LHCN-M2 (cell line): ENCODE measurements around the gene COPS7A. TPM values are rescaled to one million over a fixed set of nuclear protein-coding genes. Genes with fewer than 3 reads are reported as not detected.
A peak's percentile ranks its signal among the peaks of the same experiment; 100 is the strongest.
"Not testable (repeated sequence)": the region's sequence is repeated elsewhere in the genome, so short reads cannot be mapped to it uniquely, and the experiment has no call there.

Experiments used
- DNase-seq: peaks from one replicate; pipeline ENCODE4 v3.0.0-alpha.2; 2012; ENCODE audit warnings: low read depth
- total RNA-seq: library from RNA; depleted of rRNA; stranded (reverse); fragments of >200 nt; gene quantifications from 2 replicates; pipeline ENCODE4 v1.2.3, GENCODE V29; 2014

Gene COPS7A
- total RNA-seq, 1 experiment from 2014 or later = 130 TPM

GRCh38 chr12:6701078-6701768 lies 22.6 kb upstream of the COPS7A start:
- peak; percentile 22 for DNase-seq

GRCh38 chr12:6703631-6704030 lies 20.2 kb upstream of the COPS7A start:
- DNase-seq = peak; percentile 78

- DNase-seq = not testable (repeated sequence)
Measured at GRCh38 chr12:6708351-6708750, 15.5 kb upstream of the COPS7A start.

GRCh38 chr12:6708960-6709394 lies 14.9 kb upstream of the COPS7A start:
- DNase-seq = no peak

GRCh38 chr12:6716031-6716873 lies 7.6 kb upstream of the COPS7A start:
- not testable (repeated sequence) for DNase-seq

- DNase-seq = no peak
Measured at GRCh38 chr12:6716874-6717437, 6.9 kb upstream of the COPS7A start.

GRCh38 chr12:6722863-6723262 lies 983 bp upstream of the COPS7A start:
- no peak for DNase-seq

- no peak for DNase-seq
Measured at GRCh38 chr12:6724409-6724797, 557 bp downstream of the COPS7A start.

- no peak for DNase-seq
Measured at GRCh38 chr12:6725350-6725749, 1.5 kb downstream of the COPS7A start.

- no peak for DNase-seq
Measured at GRCh38 chr12:6729186-6729585, 5.3 kb downstream of the COPS7A start.

- no peak for DNase-seq
Measured at GRCh38 chr12:6730169-6730568, 6.3 kb downstream of the COPS7A start.

- no peak for DNase-seq
Measured at GRCh38 chr12:6734506-6735387, 10.9 kb downstream of the COPS7A start.

- DNase-seq = peak; percentile 77
Measured at GRCh38 chr12:6735448-6736191, 11.8 kb downstream of the COPS7A start.

- no peak for DNase-seq
Measured at GRCh38 chr12:6736754-6737153, 12.9 kb downstream of the COPS7A start.

GRCh38 chr12:6742080-6742479 lies 18.2 kb downstream of the COPS7A start:
- DNase-seq = not testable (repeated sequence)

GRCh38 chr12:6742834-6743233 lies 19.0 kb downstream of the COPS7A start:
- no peak for DNase-seq

GRCh38 chr12:6743300-6743699 lies 19.5 kb downstream of the COPS7A start:
- DNase-seq = not testable (repeated sequence)

- DNase-seq = no peak
Measured at GRCh38 chr12:6745741-6746525, 22.1 kb downstream of the COPS7A start.

GRCh38 chr12:6747216-6747615 lies 23.4 kb downstream of the COPS7A start:
- DNase-seq = no peak

GRCh38 chr12:6748761-6749160 lies 24.9 kb downstream of the COPS7A start:
- DNase-seq = no peak
